ENCODE data around the gene BHLHE40.

DNA sequence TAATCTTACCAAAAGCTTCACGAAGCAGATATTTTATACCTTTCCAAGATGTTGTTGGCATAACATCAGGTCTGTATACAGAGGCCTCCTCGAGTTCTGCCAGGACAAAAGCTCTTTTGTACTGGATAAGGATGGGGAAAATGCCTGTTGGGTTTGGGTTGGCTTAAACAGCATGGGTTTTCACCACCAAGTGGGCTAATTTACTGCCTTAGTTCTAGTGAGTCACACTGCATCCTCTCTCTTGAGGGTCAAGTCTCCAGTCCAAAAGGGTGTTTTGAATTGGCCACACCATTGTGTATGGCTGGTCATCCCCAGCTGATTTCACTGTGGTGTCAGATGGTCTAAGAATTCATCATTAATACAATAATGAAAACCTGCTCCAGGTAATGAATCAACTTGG, 26.1 kb upstream of the BHLHE40 start:
- TF ChIP-seq CTCF (IDR thresholded peaks at IDR 0.05): no peak
- TF ChIP-seq POLR2A (IDR thresholded peaks at IDR 0.05): no peak
